OCI-LY7 (cell line): ENCODE results near the gene RNF169.

Experiments used
- EZH2phosphoT487 ChIP-seq: fragments of 200-600 bp; sonication (generic); IDR thresholded peaks from 2 replicates; pipeline ENCODE4 v1.6.1; 2018; ENCODE audit warnings: low read depth, borderline replicate concordance, mild to moderate bottlenecking, mixed run types, antibody characterized with exemption, low read length, moderate library complexity, mixed read lengths
- TF ChIP-seq, protein P1 (sequence below): fragments of 200-600 bp; sonication (generic); conservative IDR thresholded peaks from 2 replicates; pipeline ENCODE4 v1.5.1; 2014; ENCODE audit warnings: mild to moderate bottlenecking, antibody characterized with exemption, low read length, moderate library complexity, mixed read lengths

DNA sequence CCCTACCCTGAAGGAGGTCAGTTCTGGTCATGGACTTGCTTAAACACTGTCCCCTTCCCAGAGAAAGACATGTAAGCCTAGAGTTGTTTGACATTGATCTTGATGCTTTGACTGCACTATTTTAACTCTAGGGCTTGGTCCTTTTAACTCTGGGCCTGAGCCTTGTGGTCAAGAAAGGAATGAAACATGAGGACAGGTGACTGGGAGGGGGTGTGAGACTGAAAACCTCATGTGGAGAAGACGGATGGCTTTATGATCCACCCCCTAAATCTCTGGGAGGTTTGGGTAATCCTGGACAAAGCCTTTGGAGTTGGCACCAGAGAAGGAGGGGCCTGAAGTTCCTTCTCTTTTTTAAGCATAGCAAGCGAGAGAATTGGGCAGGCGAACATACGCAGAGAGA is 35.0 kb upstream of the RNF169 start:
- TF ChIP-seq, protein P1, sequence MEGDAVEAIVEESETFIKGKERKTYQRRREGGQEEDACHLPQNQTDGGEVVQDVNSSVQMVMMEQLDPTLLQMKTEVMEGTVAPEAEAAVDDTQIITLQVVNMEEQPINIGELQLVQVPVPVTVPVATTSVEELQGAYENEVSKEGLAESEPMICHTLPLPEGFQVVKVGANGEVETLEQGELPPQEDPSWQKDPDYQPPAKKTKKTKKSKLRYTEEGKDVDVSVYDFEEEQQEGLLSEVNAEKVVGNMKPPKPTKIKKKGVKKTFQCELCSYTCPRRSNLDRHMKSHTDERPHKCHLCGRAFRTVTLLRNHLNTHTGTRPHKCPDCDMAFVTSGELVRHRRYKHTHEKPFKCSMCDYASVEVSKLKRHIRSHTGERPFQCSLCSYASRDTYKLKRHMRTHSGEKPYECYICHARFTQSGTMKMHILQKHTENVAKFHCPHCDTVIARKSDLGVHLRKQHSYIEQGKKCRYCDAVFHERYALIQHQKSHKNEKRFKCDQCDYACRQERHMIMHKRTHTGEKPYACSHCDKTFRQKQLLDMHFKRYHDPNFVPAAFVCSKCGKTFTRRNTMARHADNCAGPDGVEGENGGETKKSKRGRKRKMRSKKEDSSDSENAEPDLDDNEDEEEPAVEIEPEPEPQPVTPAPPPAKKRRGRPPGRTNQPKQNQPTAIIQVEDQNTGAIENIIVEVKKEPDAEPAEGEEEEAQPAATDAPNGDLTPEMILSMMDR: no peak
- no peak for TF ChIP-seq EZH2phosphoT487
